Measurements from ENCODE around the gene VWA3B. TPM values are rescaled to one million over a fixed set of nuclear protein-coding genes. Genes with fewer than 3 reads are reported as not detected.
"Not testable (repeated sequence)": the region's sequence is repeated elsewhere in the genome, so short reads cannot be mapped to it uniquely, and the experiment has no call there.

The VWA3B gene
- total RNA-seq, 1 experiment from 2014 or later = not detected

DNA sequence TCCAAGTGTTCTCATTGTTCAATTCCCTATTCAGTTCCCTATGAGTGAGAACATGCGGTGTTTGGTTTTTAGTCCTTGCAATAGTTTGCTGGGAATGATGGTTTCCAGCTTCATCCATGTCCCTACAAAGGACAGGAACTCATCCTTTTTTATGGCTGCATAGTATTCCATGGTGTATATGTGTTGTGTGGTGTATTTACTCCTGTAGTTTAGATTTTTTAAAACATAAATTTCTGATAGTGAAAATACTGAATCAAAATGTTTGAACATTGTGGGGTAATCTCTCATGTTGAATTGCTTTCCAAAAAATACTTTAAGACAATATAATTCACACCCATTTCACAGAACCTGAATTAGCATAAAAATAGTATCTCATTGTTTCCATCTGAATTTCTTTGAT, 60.9 kb downstream of the VWA3B start:
- H3K79me2 ChIP-seq (ENCODE audit: low read length); DNase-seq; H3K27me3 ChIP-seq (ENCODE audit: low read length); H3K36me3 ChIP-seq (ENCODE audit: insufficient read depth, low read length); H2AFZ ChIP-seq (ENCODE audit: low read length); H3K27ac ChIP-seq (ENCODE audit: low read length); H3K4me3 ChIP-seq (ENCODE audit: low read length); H3K4me2 ChIP-seq (ENCODE audit: low read depth, low read length, poor library complexity, severe bottlenecking); H4K20me1 ChIP-seq (ENCODE audit: insufficient read depth, low read depth, low read length); H3K9me2 ChIP-seq (replicated peaks; ENCODE audit: insufficient read depth, low read length); H3K4me1 ChIP-seq (ENCODE audit: low read length); H3K9ac ChIP-seq (ENCODE audit: low read length); H3K9me3 ChIP-seq (ENCODE audit: low read length): not testable (repeated sequence)

DNA sequence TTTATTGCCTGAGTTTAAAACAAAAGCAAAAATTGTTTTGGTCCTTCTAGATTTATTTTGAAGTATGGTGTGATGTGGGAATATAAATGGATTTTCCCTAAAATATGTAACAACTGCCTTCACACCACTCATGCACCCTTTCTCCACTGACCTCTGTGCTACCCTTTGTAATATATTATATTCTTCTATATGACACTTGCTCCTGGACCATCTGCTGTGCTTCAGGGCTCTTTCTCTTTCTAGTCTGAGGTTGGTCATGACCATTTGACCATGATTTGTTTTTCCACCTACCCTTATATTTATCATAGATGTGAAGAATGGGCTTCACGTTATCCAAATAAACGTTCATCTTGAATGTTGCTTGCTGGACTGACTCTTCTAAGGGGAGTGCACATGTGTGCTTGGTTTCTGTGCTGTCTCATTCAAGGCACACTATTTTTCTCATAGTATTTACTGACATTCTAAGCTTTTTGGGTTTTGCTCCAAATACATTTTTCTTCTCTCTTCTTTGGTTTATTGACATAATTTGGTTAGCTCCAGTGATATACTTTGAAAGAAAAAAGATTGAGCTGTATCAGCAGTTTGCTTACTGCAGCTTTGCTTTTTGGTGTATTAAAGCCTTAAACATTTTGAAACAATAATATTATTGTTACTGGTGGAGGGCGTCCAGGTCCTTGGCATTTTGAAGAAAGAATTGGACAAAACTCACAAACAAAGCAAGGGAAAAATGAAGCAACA, 61.8 kb downstream of the VWA3B start:
- DNase-seq = no peak
- Histone ChIP-seq H3K4me2 (ENCODE audit: low read depth, low read length, poor library complexity, severe bottlenecking) (no peak overlapping the region), H3K4me3 (ENCODE audit: low read length) (no peak overlapping the region)

GRCh38 chr2:98149333-98149697, 62.3 kb downstream of the VWA3B start:
- Histone ChIP-seq H3K9me3 (ENCODE audit: low read length) (no peaks in the 10 kb centered on the region), H3K4me3 (ENCODE audit: low read length) (no peak overlapping the region), H3K27ac (ENCODE audit: low read length) (no peak overlapping the region), H3K27me3 (ENCODE audit: low read length) (no peaks in the 10 kb centered on the region), H3K4me2 (ENCODE audit: low read depth, low read length, poor library complexity, severe bottlenecking) (no peak overlapping the region), H4K20me1 (ENCODE audit: insufficient read depth, low read depth, low read length) (no peaks in the 10 kb centered on the region), H3K36me3 (ENCODE audit: insufficient read depth, low read length) (no peaks in the 10 kb centered on the region), H3K79me2 (ENCODE audit: low read length) (no peaks in the 10 kb centered on the region), H2AFZ (ENCODE audit: low read length) (no peak overlapping the region), H3K9ac (ENCODE audit: low read length) (no peak overlapping the region), H3K9me2 (replicated peaks; ENCODE audit: insufficient read depth, low read length) (no peaks in the 10 kb centered on the region), H3K4me1 (ENCODE audit: low read length) (no peaks in the 10 kb centered on the region)
- peak; percentile 46 for DNase-seq

More for the DNA sequence above, 61.8 kb downstream of the VWA3B start:
- Histone ChIP-seq H3K27ac (ENCODE audit: low read length) (no peak overlapping the region), H3K27me3 (ENCODE audit: low read length) (no peaks in the 10 kb centered on the region), H3K4me1 (ENCODE audit: low read length) (no peaks in the 10 kb centered on the region), H3K79me2 (ENCODE audit: low read length) (no peaks in the 10 kb centered on the region), H2AFZ (ENCODE audit: low read length) (no peak overlapping the region), H3K9me3 (ENCODE audit: low read length) (no peaks in the 10 kb centered on the region), H3K36me3 (ENCODE audit: insufficient read depth, low read length) (no peaks in the 10 kb centered on the region), H3K9ac (ENCODE audit: low read length) (no peak overlapping the region), H4K20me1 (ENCODE audit: insufficient read depth, low read depth, low read length) (no peaks in the 10 kb centered on the region), H3K9me2 (replicated peaks; ENCODE audit: insufficient read depth, low read length) (no peaks in the 10 kb centered on the region)

DNA sequence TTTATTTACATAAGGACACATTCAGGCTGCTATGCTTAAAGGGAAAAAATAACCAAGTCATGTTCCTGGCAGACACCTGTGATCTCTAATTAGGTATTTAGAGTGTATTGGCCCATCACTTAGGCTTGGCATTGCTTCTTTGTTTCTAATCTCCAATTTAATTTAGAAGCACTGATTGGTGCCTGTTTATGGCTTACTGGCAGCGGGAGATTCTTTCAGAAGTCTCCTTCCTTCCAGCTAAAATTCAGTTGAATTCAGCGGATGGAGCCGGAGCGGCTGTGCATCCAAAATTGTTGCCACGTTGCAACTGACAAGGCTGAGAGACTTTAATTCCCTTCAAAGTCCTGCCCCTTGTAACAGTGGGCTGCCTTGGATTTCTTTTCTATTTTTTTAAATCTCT, 66.5 kb downstream of the VWA3B start:
- Histone ChIP-seq H3K4me3 (ENCODE audit: low read length) (no peak overlapping the region), H3K79me2 (ENCODE audit: low read length) (no peaks in the 10 kb centered on the region), H3K36me3 (ENCODE audit: insufficient read depth, low read length) (no peaks in the 10 kb centered on the region), H2AFZ (ENCODE audit: low read length) (no peak overlapping the region), H3K9ac (ENCODE audit: low read length) (no peak overlapping the region), H3K4me1 (ENCODE audit: low read length) (no peaks in the 10 kb centered on the region), H3K9me3 (ENCODE audit: low read length) (no peaks in the 10 kb centered on the region), H3K27ac (ENCODE audit: low read length) (no peak overlapping the region), H3K27me3 (ENCODE audit: low read length) (no peaks in the 10 kb centered on the region), H4K20me1 (ENCODE audit: insufficient read depth, low read depth, low read length) (no peaks in the 10 kb centered on the region), H3K4me2 (ENCODE audit: low read depth, low read length, poor library complexity, severe bottlenecking) (no peak overlapping the region), H3K9me2 (replicated peaks; ENCODE audit: insufficient read depth, low read length) (no peaks in the 10 kb centered on the region)
- no peak for DNase-seq

DNA sequence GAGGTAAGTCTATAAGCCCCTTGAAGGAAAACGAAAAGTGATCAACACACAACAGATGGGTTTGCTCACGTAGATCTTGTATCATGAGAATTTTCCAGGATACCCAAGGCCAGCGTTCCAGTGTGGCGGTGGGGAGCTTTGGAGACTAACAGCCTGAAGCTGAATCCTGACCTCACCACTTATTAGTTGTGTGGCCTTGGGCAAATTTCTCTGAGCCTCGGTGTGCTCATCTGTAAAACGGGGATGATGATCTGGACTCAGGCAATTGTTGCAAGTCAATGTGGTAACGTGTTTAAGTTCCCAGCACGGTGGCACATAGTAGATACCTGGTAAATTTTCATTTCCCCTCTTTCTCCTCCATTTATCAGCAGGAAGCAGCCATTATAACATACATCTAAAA, 68.3 kb downstream of the VWA3B start:
- Histone ChIP-seq H3K4me2 (ENCODE audit: low read depth, low read length, poor library complexity, severe bottlenecking) (no peak overlapping the region), H3K27me3 (ENCODE audit: low read length) (no peaks in the 10 kb centered on the region), H3K27ac (ENCODE audit: low read length) (no peak overlapping the region)

GRCh38 chr2:98155716-98156115, 68.7 kb downstream of the VWA3B start:
- Histone ChIP-seq H3K9me3 (ENCODE audit: low read length) (no peaks in the 10 kb centered on the region), H3K79me2 (ENCODE audit: low read length) (no peaks in the 10 kb centered on the region), H3K27ac (ENCODE audit: low read length) (no peak overlapping the region), H3K4me2 (ENCODE audit: low read depth, low read length, poor library complexity, severe bottlenecking) (no peak overlapping the region), H3K27me3 (ENCODE audit: low read length) (no peaks in the 10 kb centered on the region), H3K4me3 (ENCODE audit: low read length) (no peak overlapping the region), H3K9ac (ENCODE audit: low read length) (no peak overlapping the region), H2AFZ (ENCODE audit: low read length) (no peak overlapping the region), H3K4me1 (ENCODE audit: low read length) (no peaks in the 10 kb centered on the region), H3K36me3 (ENCODE audit: insufficient read depth, low read length) (no peaks in the 10 kb centered on the region), H4K20me1 (ENCODE audit: insufficient read depth, low read depth, low read length) (no peaks in the 10 kb centered on the region), H3K9me2 (replicated peaks; ENCODE audit: insufficient read depth, low read length) (no peaks in the 10 kb centered on the region)
- DNase-seq = no peak

More for the DNA sequence above, 68.3 kb downstream of the VWA3B start:
- no peak overlapping the region for H2AFZ ChIP-seq (ENCODE audit: low read length)
- H3K36me3 ChIP-seq (ENCODE audit: insufficient read depth, low read length) = no peaks in the 10 kb centered on the region
- no peaks in the 10 kb centered on the region for H3K9me3 ChIP-seq (ENCODE audit: low read length)
- no peak overlapping the region for H3K4me3 ChIP-seq (ENCODE audit: low read length)
- DNase-seq = no peak
- H3K79me2 ChIP-seq (ENCODE audit: low read length) = no peaks in the 10 kb centered on the region
- no peaks in the 10 kb centered on the region for H3K4me1 ChIP-seq (ENCODE audit: low read length)
- no peaks in the 10 kb centered on the region for H4K20me1 ChIP-seq (ENCODE audit: insufficient read depth, low read depth, low read length)
- no peaks in the 10 kb centered on the region for H3K9me2 ChIP-seq (replicated peaks; ENCODE audit: insufficient read depth, low read length)
- H3K9ac ChIP-seq (ENCODE audit: low read length) = no peak overlapping the region

DNA sequence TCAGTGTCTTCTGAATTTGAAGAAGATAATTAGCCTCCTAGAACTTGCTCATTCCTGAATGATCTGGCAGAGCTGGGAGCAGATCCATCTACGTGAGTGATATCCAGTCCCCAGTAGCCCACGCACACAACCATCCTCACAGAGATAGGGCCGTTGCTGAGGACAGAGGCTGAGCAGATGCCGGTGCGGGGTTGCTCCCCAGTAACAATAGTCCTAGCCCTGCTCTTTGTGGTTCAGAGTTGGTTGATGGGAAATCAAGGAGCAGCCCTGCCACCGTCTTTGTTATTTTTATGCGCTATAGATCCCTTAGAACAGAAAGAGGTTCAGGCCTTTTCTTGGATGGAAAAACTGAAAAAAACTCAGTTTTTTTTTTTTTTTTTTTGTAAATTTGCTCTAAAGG, 69.3 kb downstream of the VWA3B start:
- no peaks in the 10 kb centered on the region for H4K20me1 ChIP-seq (ENCODE audit: insufficient read depth, low read depth, low read length)
- H3K79me2 ChIP-seq (ENCODE audit: low read length) = no peaks in the 10 kb centered on the region
- no peak for DNase-seq
- H2AFZ ChIP-seq (ENCODE audit: low read length) = no peak overlapping the region
- H3K9me2 ChIP-seq (replicated peaks; ENCODE audit: insufficient read depth, low read length) = no peaks in the 10 kb centered on the region
- no peak overlapping the region for H3K4me3 ChIP-seq (ENCODE audit: low read length)
- no peaks in the 10 kb centered on the region for H3K36me3 ChIP-seq (ENCODE audit: insufficient read depth, low read length)
- H3K4me1 ChIP-seq (ENCODE audit: low read length) = no peaks in the 10 kb centered on the region
- H3K9me3 ChIP-seq (ENCODE audit: low read length) = no peaks in the 10 kb centered on the region
- H3K9ac ChIP-seq (ENCODE audit: low read length) = no peak overlapping the region
- H3K27ac ChIP-seq (ENCODE audit: low read length) = no peak overlapping the region
- H3K27me3 ChIP-seq (ENCODE audit: low read length) = no peaks in the 10 kb centered on the region
- no peak overlapping the region for H3K4me2 ChIP-seq (ENCODE audit: low read depth, low read length, poor library complexity, severe bottlenecking)

- Histone ChIP-seq H2AFZ (ENCODE audit: low read length) (no peak overlapping the region), H3K27me3 (ENCODE audit: low read length) (no peaks in the 10 kb centered on the region), H3K4me3 (ENCODE audit: low read length) (no peak overlapping the region), H3K27ac (ENCODE audit: low read length) (no peak overlapping the region), H3K4me2 (ENCODE audit: low read depth, low read length, poor library complexity, severe bottlenecking) (no peak overlapping the region), H3K36me3 (ENCODE audit: insufficient read depth, low read length) (no peaks in the 10 kb centered on the region), H3K9me3 (ENCODE audit: low read length) (no peaks in the 10 kb centered on the region), H3K9ac (ENCODE audit: low read length) (no peak overlapping the region), H4K20me1 (ENCODE audit: insufficient read depth, low read depth, low read length) (no peaks in the 10 kb centered on the region), H3K79me2 (ENCODE audit: low read length) (no peaks in the 10 kb centered on the region), H3K9me2 (replicated peaks; ENCODE audit: insufficient read depth, low read length) (no peaks in the 10 kb centered on the region), H3K4me1 (ENCODE audit: low read length) (no peaks in the 10 kb centered on the region)
- DNase-seq = peak; percentile 67
These were observed 70.6 kb downstream of the VWA3B start for GRCh38 chr2:98157557-98157956.

Measured in Karpas-422 (cell line).